ENCODE data around the gene HOXB5. TPM values are rescaled to one million over a fixed set of nuclear protein-coding genes. Genes with fewer than 3 reads are reported as not detected.

The HOXB5 gene
- total and polyA plus RNA-seq, 5 donors from 2014 or later, result not detected

GRCh38 chr17:48605991-48606891 is 12.7 kb upstream of the HOXB5 start:
- ATAC-seq (ENCODE audit: low read depth in 2 of 2) (no peak), DNase-seq (no peak)
- H3K9me3 Mint-ChIP-seq, result peaks cover 0 to under 1% (median 0%) of the 10 kb centered on the region in 7 donors
- H3K4me3 Mint-ChIP-seq, result peak overlapping the region in 1 of 4 donors; percentile 0
- no peaks in the 10 kb centered on the region for H3K9me3 ChIP-seq (ENCODE audit: control insufficient read depth in 2 of 2, low read length in 2 of 2)
- peaks cover 31% of the 10 kb centered on the region for H3K27me3 ChIP-seq (ENCODE audit: control insufficient read depth, insufficient read depth, low read length)
- no peak overlapping the region for H3K4me3 ChIP-seq (ENCODE audit: low read depth, low read length)
- H3K4me1 ChIP-seq (ENCODE audit: control insufficient read depth, insufficient read depth, low read length, poor library complexity, severe bottlenecking), result peaks cover 43% of the 10 kb centered on the region
- H3K36me3 ChIP-seq (ENCODE audit: control insufficient read depth, insufficient read depth, low read length), result no peaks in the 10 kb centered on the region
- peaks cover 5 to 32% (median 18%) of the 10 kb centered on the region in 4 donors for H3K4me1 Mint-ChIP-seq
- H3K27ac ChIP-seq (ENCODE audit: insufficient read depth, low read length, poor library complexity, severe bottlenecking), result no peak overlapping the region
- peaks cover 94% of the 10 kb centered on the region for H3K27me3 Mint-ChIP-seq
- H3K36me3 Mint-ChIP-seq, result no peaks in the 10 kb centered on the region
- no peak overlapping the region for H3K27ac Mint-ChIP-seq

GRCh38 chr17:48605409-48605919 is 11.9 kb upstream of the HOXB5 start:
- no peaks in the 10 kb centered on the region for H3K9me3 ChIP-seq (ENCODE audit: control insufficient read depth in 2 of 2, low read length in 2 of 2)
- DNase-seq (no peak), ATAC-seq (ENCODE audit: low read depth in 2 of 2) (no peak)
- H3K36me3 ChIP-seq (ENCODE audit: control insufficient read depth, insufficient read depth, low read length), result no peaks in the 10 kb centered on the region
- peak overlapping the region in 1 of 3 donors; percentile 60 for H3K27ac Mint-ChIP-seq
- peaks cover 0 to 3% (median 0%) of the 10 kb centered on the region in 7 donors for H3K9me3 Mint-ChIP-seq
- H3K4me1 Mint-ChIP-seq, result peaks cover 0 to 26% (median 15%) of the 10 kb centered on the region in 4 donors
- H3K4me1 ChIP-seq (ENCODE audit: control insufficient read depth, insufficient read depth, low read length, poor library complexity, severe bottlenecking), result peaks cover 35% of the 10 kb centered on the region
- H3K36me3 Mint-ChIP-seq, result peaks cover 2% of the 10 kb centered on the region
- no peak overlapping the region for H3K27ac ChIP-seq (ENCODE audit: insufficient read depth, low read length, poor library complexity, severe bottlenecking)
- peaks cover 94% of the 10 kb centered on the region for H3K27me3 Mint-ChIP-seq
- H3K27me3 ChIP-seq (ENCODE audit: control insufficient read depth, insufficient read depth, low read length), result peaks cover 37% of the 10 kb centered on the region
- H3K4me3 Mint-ChIP-seq, result peak overlapping the region in 1 of 4 donors; percentile 38
- no peak overlapping the region for H3K4me3 ChIP-seq (ENCODE audit: low read depth, low read length)

- H3K27ac ChIP-seq (ENCODE audit: insufficient read depth, low read length, poor library complexity, severe bottlenecking), result no peak within 1 kb of the TSS
- no peaks in the 10 kb centered on the region for H3K9me3 ChIP-seq (ENCODE audit: control insufficient read depth in 2 of 2, low read length in 2 of 2)
- ATAC-seq (ENCODE audit: low read depth in 2 of 2) (no peak), DNase-seq (no peak)
- peaks cover 0 to 25% (median 15%) of the 10 kb centered on the region in 4 donors for H3K4me1 Mint-ChIP-seq
- no peak within 1 kb of the TSS for H3K4me3 ChIP-seq (ENCODE audit: low read depth, low read length)
- H3K36me3 Mint-ChIP-seq, result peaks cover 3% of the 10 kb centered on the region
- H3K27me3 Mint-ChIP-seq, result peaks cover 99% of the 10 kb centered on the region
- peaks cover 42% of the 10 kb centered on the region for H3K27me3 ChIP-seq (ENCODE audit: control insufficient read depth, insufficient read depth, low read length)
- H3K36me3 ChIP-seq (ENCODE audit: control insufficient read depth, insufficient read depth, low read length), result no peaks in the 10 kb centered on the region
- peak within 1 kb of the TSS in 1 of 3 donors; percentile 60 for H3K27ac Mint-ChIP-seq
- H3K4me1 ChIP-seq (ENCODE audit: control insufficient read depth, insufficient read depth, low read length, poor library complexity, severe bottlenecking), result peaks cover 29% of the 10 kb centered on the region
- H3K9me3 Mint-ChIP-seq, result peaks cover 0 to 3% (median 0%) of the 10 kb centered on the region in 7 donors
- peak within 1 kb of the TSS in 2 of 4 donors; percentile 49 to 82 for H3K4me3 Mint-ChIP-seq
Observed at GRCh38 chr17:48604770-48605329, 11.3 kb upstream of the HOXB5 start, which contains the start of gene HOXB6. Gene HOXB6, minus strand, starts transcription at chr17:48604986. Its CDS starts 6,836 bp downstream, at chr17:48598150.

GRCh38 chr17:48603959-48604769 is 10.6 kb upstream of the HOXB5 start:
- Histone ChIP-seq H3K4me3 (ENCODE audit: low read depth, low read length) (no peak overlapping the region), H3K4me1 (ENCODE audit: control insufficient read depth, insufficient read depth, low read length, poor library complexity, severe bottlenecking) (peaks cover 27% of the 10 kb centered on the region), H3K9me3 (ENCODE audit: control insufficient read depth in 2 of 2, low read length in 2 of 2) (no peaks in the 10 kb centered on the region), H3K27ac (ENCODE audit: insufficient read depth, low read length, poor library complexity, severe bottlenecking) (no peak overlapping the region), H3K36me3 (ENCODE audit: control insufficient read depth, insufficient read depth, low read length) (no peaks in the 10 kb centered on the region), H3K27me3 (ENCODE audit: control insufficient read depth, insufficient read depth, low read length) (peaks cover 44% of the 10 kb centered on the region)
- peaks cover 0 to 25% (median 13%) of the 10 kb centered on the region in 4 donors for H3K4me1 Mint-ChIP-seq
- peak overlapping the region in 1 of 3 donors; percentile 9 for H3K27ac Mint-ChIP-seq
- H3K4me3 Mint-ChIP-seq, result no peak overlapping the region
- peaks cover 100% of the 10 kb centered on the region for H3K27me3 Mint-ChIP-seq
- H3K9me3 Mint-ChIP-seq, result peaks cover 0 to 3% (median 0%) of the 10 kb centered on the region in 7 donors
- ATAC-seq (ENCODE audit: low read depth in 2 of 2), result no peak
- DNase-seq, result no peak
- peaks cover 3% of the 10 kb centered on the region for H3K36me3 Mint-ChIP-seq

- DNase-seq, result no peak
- Mint-ChIP-seq H3K9me3 (peaks cover 0 to 3% (median 0%) of the 10 kb centered on the region in 7 donors), H3K36me3 (peaks cover 3% of the 10 kb centered on the region), H3K4me1 (peaks cover 9 to 44% (median 25%) of the 10 kb centered on the region in 4 donors), H3K4me3 (peak overlapping the region in 1 of 4 donors; percentile 65), H3K27ac (no peak overlapping the region), H3K27me3 (peaks cover 100% of the 10 kb centered on the region)
- H3K4me1 ChIP-seq (ENCODE audit: control insufficient read depth, insufficient read depth, low read length, poor library complexity, severe bottlenecking), result peaks cover 44% of the 10 kb centered on the region
- peaks cover 54% of the 10 kb centered on the region for H3K27me3 ChIP-seq (ENCODE audit: control insufficient read depth, insufficient read depth, low read length)
- H3K36me3 ChIP-seq (ENCODE audit: control insufficient read depth, insufficient read depth, low read length), result no peaks in the 10 kb centered on the region
- H3K27ac ChIP-seq (ENCODE audit: insufficient read depth, low read length, poor library complexity, severe bottlenecking), result no peak overlapping the region
- no peaks in the 10 kb centered on the region for H3K9me3 ChIP-seq (ENCODE audit: control insufficient read depth in 2 of 2, low read length in 2 of 2)
- no peak for ATAC-seq (ENCODE audit: low read depth in 2 of 2)
- H3K4me3 ChIP-seq (ENCODE audit: low read depth, low read length), result no peak overlapping the region
Observed at GRCh38 chr17:48601539-48602425, 8.2 kb upstream of the HOXB5 start.

- Histone ChIP-seq H3K36me3 (ENCODE audit: control insufficient read depth, insufficient read depth, low read length) (no peaks in the 10 kb centered on the region), H3K4me1 (ENCODE audit: control insufficient read depth, insufficient read depth, low read length, poor library complexity, severe bottlenecking) (peaks cover 50% of the 10 kb centered on the region), H3K27me3 (ENCODE audit: control insufficient read depth, insufficient read depth, low read length) (peaks cover 55% of the 10 kb centered on the region), H3K27ac (ENCODE audit: insufficient read depth, low read length, poor library complexity, severe bottlenecking) (no peak overlapping the region), H3K9me3 (ENCODE audit: control insufficient read depth in 2 of 2, low read length in 2 of 2) (no peaks in the 10 kb centered on the region), H3K4me3 (ENCODE audit: low read depth, low read length) (no peak overlapping the region)
- Mint-ChIP-seq H3K9me3 (peaks cover 0 to 3% (median 0%) of the 10 kb centered on the region in 7 donors), H3K36me3 (peaks cover 3% of the 10 kb centered on the region), H3K4me3 (peak overlapping the region in 1 of 4 donors; percentile 65), H3K27ac (no peak overlapping the region), H3K27me3 (peaks cover 100% of the 10 kb centered on the region), H3K4me1 (peaks cover 13 to 50% (median 30%) of the 10 kb centered on the region in 4 donors)
- DNase-seq, result no peak
- ATAC-seq (ENCODE audit: low read depth in 2 of 2), result no peak
Observed at GRCh38 chr17:48601207-48601538, 7.6 kb upstream of the HOXB5 start.

Measured in CD4-positive, CD25-positive, alpha-beta regulatory T cell (primary cell).